HPDE6-E6E7 (cell line): ENCODE results near the gene ULK4.
"Not testable (repeated sequence)": the region's sequence is repeated elsewhere in the genome, so short reads cannot be mapped to it uniquely, and the experiment has no call there.

Experiments
- DNase-seq: peaks from one replicate; pipeline ENCODE4 v3.0.0; 2011; ENCODE audit warnings: missing footprints; ENCODE audit errors: extremely low spot score

ULK4 gene

GRCh38 chr3:41647730-41648129 lies 314.2 kb downstream of the ULK4 start:
- not testable (repeated sequence) for DNase-seq

GRCh38 chr3:41640076-41640475 lies 321.8 kb downstream of the ULK4 start:
- DNase-seq, result peak; percentile 1

GRCh38 chr3:41638381-41638780 lies 323.5 kb downstream of the ULK4 start:
- DNase-seq, result no peak

- no peak for DNase-seq
Measured at GRCh38 chr3:41632700-41633099, 329.2 kb downstream of the ULK4 start.

- DNase-seq, result no peak
Measured at GRCh38 chr3:41630708-41631107, 331.2 kb downstream of the ULK4 start.

- no peak for DNase-seq
Measured at GRCh38 chr3:41629986-41630385, 331.9 kb downstream of the ULK4 start.

- no peak for DNase-seq
Measured at GRCh38 chr3:41629072-41629471, 332.8 kb downstream of the ULK4 start.

GRCh38 chr3:41627477-41628087 lies 334.3 kb downstream of the ULK4 start:
- no peak for DNase-seq

GRCh38 chr3:41612853-41613252 lies 349.1 kb downstream of the ULK4 start:
- no peak for DNase-seq

GRCh38 chr3:41611008-41611407 lies 350.9 kb downstream of the ULK4 start:
- no peak for DNase-seq

GRCh38 chr3:41608347-41608746 lies 353.6 kb downstream of the ULK4 start:
- no peak for DNase-seq

- DNase-seq, result no peak
Measured at GRCh38 chr3:41603807-41604206, 358.1 kb downstream of the ULK4 start.

- no peak for DNase-seq
Measured at GRCh38 chr3:41602121-41602520, 359.8 kb downstream of the ULK4 start.

- no peak for DNase-seq
Measured at GRCh38 chr3:41601404-41601987, 360.4 kb downstream of the ULK4 start.

GRCh38 chr3:41600616-41601015 lies 361.3 kb downstream of the ULK4 start:
- DNase-seq, result no peak

- no peak for DNase-seq
Measured at GRCh38 chr3:41599127-41599484, 362.8 kb downstream of the ULK4 start.

GRCh38 chr3:41598402-41599126 lies 363.3 kb downstream of the ULK4 start:
- DNase-seq, result no peak

GRCh38 chr3:41593774-41594173 lies 368.1 kb downstream of the ULK4 start:
- no peak for DNase-seq

GRCh38 chr3:41592753-41593510 lies 369.0 kb downstream of the ULK4 start:
- no peak for DNase-seq

GRCh38 chr3:41583014-41583413 lies 378.9 kb downstream of the ULK4 start:
- DNase-seq, result no peak

GRCh38 chr3:41581700-41582099 lies 380.2 kb downstream of the ULK4 start:
- no peak for DNase-seq

- no peak for DNase-seq
Measured at GRCh38 chr3:41580274-41580959, 381.5 kb downstream of the ULK4 start.
